Thyroid gland (tissue), 4 donors: ENCODE data around the gene EDN2. TPM values are rescaled to one million over a fixed set of nuclear protein-coding genes. Genes with fewer than 3 reads are reported as not detected.

ENCODE experiments used
- DNase-seq, 2 donors: peaks; one replicate each; pipeline ENCODE4 v3.0.0-alpha.2; 2019
- H3K27ac ChIP-seq, 3 donors: fragments of 200-600 bp; sonication (generic); 1 replicate in 2 of 3; 2 replicates in 1 of 3; pipeline ENCODE4 v1.5.1; 2016 to 2019; ENCODE audit warnings: mild to moderate bottlenecking in 1 of 3, moderate library complexity in 1 of 3
- H3K27me3 ChIP-seq: fragments of 200-600 bp; sonication (generic); one replicate; pipeline ENCODE4 v1.5.1; 2019
- H3K36me3 ChIP-seq, 2 donors: fragments of 200-600 bp; sonication (generic); one replicate each; pipeline ENCODE4 v1.5.1; 2016 to 2019
- H3K4me1 ChIP-seq, 2 donors: fragments of 200-600 bp; sonication (generic); one replicate each; pipeline ENCODE4 v1.5.1; 2017 to 2019
- H3K4me3 ChIP-seq, 3 donors: fragments of 200-600 bp; sonication (generic); replicated peaks in 1 of 3; 1 replicate in 2 of 3; 2 replicates in 1 of 3; pipeline ENCODE4 v1.5.1; 2016; ENCODE audit warnings: mild to moderate bottlenecking in 1 of 3
- H3K9me3 ChIP-seq: fragments of 200-600 bp; sonication (generic); one replicate; pipeline ENCODE4 v1.5.1; 2017
- CTCF ChIP-seq, 6 experiments: fragments of 200-600 bp in 3 of 6; fragments of 450-650 bp in 3 of 6; sonication (generic) in 3 of 6; IDR thresholded peaks; one replicate each; pipeline ENCODE4 v1.5.1; 2016 to 2019; ENCODE audit warnings: antibody characterized with exemption in 6 of 6, mild to moderate bottlenecking in 2 of 6, inconsistent platforms in 1 of 6, moderate library complexity in 1 of 6
- POLR2A ChIP-seq, 2 donors: fragments of 450-650 bp; IDR thresholded peaks; one replicate each; pipeline ENCODE4 v1.6.1; 2017; ENCODE audit warnings: antibody characterized with exemption in 2 of 2, mild to moderate bottlenecking in 2 of 2, moderate library complexity in 1 of 2
- WGBS, 2 donors: methylation state at CpG; one replicate each; pipeline ENCODE4 v1.1.5; 2017; 5-methylcytosine and 5-hydroxymethylcytosine counted together
- intact Hi-C: fragments of 100-400 bp; cut with DNase I; formaldehyde crosslinking; loops from one replicate; pipeline ENCODE4 v1.15.1; 2023
- total RNA-seq, 4 donors: library from RNA; depleted of rRNA; stranded (reverse); fragments of >200 nt; gene quantifications; one replicate each; pipeline ENCODE4 v1.2.3, GENCODE V29; 2016

The EDN2 gene
- total RNA-seq, 4 donors from 2014 or later, result not detected

DNA sequence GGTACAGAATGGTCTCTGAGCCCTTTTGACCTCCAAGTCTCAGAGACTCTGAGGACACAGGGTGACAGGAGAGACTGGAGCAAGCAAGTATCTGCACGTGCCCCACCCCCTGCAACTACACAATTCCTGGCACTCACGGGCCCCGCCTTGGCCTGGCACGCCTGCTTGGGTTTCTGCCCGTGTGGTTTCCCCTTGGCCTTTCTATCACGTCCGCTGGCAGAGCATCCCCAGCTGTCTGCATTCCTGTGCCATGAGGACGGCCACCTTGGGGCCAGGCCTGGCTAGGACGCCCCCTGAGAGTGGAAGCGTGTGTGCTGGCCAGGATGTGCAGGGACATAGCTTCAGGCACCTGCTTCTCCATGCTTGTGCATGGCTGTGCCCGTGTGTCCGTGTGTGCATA is 14.3 kb upstream of the EDN2 start:
- Histone ChIP-seq H3K36me3 (no peaks in the 10 kb centered on the region), H3K27ac (peak overlapping the region in 1 of 3 donors; percentile 56), H3K4me3 (no peak overlapping the region), H3K27me3 (no peaks in the 10 kb centered on the region), H3K4me1 (peaks cover 33 to 86% of the 10 kb centered on the region in 2 donors), H3K9me3 (no peaks in the 10 kb centered on the region)
- 62 to 82% methylated on average over 9 to 12 of the region's 12 CpGs for WGBS, 2 donors
- DNase-seq, result peak in 1 of 2 donors; percentile 56
- intact Hi-C loops, result no loop called here
- TF ChIP-seq POLR2A (IDR thresholded peaks at IDR 0.05), result no peak
- TF ChIP-seq CTCF (IDR thresholded peaks at IDR 0.05), result no peak

GRCh38 chr1:41498391-41498790 is 13.9 kb upstream of the EDN2 start:
- DNase-seq, result no peak
- Histone ChIP-seq H3K9me3 (no peaks in the 10 kb centered on the region), H3K36me3 (no peaks in the 10 kb centered on the region), H3K27ac (peak overlapping the region in 1 of 3 donors; percentile 56), H3K27me3 (no peaks in the 10 kb centered on the region), H3K4me1 (peaks cover 32 to 82% of the 10 kb centered on the region in 2 donors), H3K4me3 (no peak overlapping the region)
- 84 to 91% methylated on average over 5 of the region's 5 CpGs for WGBS, 2 donors
- intact Hi-C loops, result no loop called here
- TF ChIP-seq POLR2A (IDR thresholded peaks at IDR 0.05) (no peak), CTCF (IDR thresholded peaks at IDR 0.05) (no peak)

DNA sequence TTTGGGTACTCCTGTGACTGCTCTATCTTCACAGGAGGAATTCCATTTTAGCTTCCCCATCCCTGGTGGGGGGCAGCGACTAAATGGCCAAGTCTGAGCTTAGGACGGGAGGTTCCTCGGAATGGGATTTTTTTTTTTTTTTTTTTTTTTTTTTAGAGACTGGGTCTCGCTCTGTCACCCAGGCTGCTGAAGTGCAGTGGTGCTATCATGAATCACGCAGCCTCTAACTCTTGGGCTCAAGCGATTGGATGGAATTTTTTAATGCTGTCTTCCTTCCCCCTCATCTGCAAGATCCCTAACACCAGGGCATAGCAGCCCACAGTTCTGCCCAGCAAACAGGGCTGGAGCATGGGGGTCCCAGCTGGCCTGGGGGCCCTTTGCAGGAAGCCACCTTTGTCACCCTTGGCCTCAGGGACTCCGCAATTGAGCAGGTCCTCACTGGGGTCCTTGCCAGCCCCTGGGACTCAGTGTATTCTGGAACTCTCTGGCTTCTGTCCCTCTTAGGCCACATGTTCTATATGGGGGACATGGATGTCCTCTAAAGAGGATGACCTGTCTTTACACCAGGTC is 13.1 kb upstream of the EDN2 start:
- no peak overlapping the region for H3K4me3 ChIP-seq
- 94 to 97% methylated on average over 7 of the region's 7 CpGs for WGBS, 2 donors
- no peaks in the 10 kb centered on the region for H3K9me3 ChIP-seq
- TF ChIP-seq CTCF (IDR thresholded peaks at IDR 0.05) (no peak), POLR2A (IDR thresholded peaks at IDR 0.05) (no peak)
- peaks cover 24 to 73% of the 10 kb centered on the region in 2 donors for H3K4me1 ChIP-seq
- intact Hi-C loops, result no loop called here
- H3K27ac ChIP-seq, result no peak overlapping the region
- H3K36me3 ChIP-seq, result no peaks in the 10 kb centered on the region
- no peak for DNase-seq
- no peaks in the 10 kb centered on the region for H3K27me3 ChIP-seq

- intact Hi-C loops, result no loop called here
- Histone ChIP-seq H3K27ac (peak overlapping the region; percentile 67 to 85 (median 67)), H3K27me3 (no peaks in the 10 kb centered on the region), H3K36me3 (no peaks in the 10 kb centered on the region), H3K9me3 (no peaks in the 10 kb centered on the region), H3K4me3 (no peak overlapping the region), H3K4me1 (peaks cover 19 to 68% of the 10 kb centered on the region in 2 donors)
- TF ChIP-seq CTCF (IDR thresholded peaks at IDR 0.05) (no peak), POLR2A (IDR thresholded peaks at IDR 0.05) (no peak)
- peak; percentile 61 to 70 for DNase-seq
- WGBS, 2 donors, result 71 to 75% methylated on average over 8 to 10 of the region's 13 CpGs
These were observed 12.6 kb upstream of the EDN2 start for GRCh38 chr1:41497056-41497440.

- peak overlapping the region in 2 of 3 donors; percentile 10 to 21 for H3K4me3 ChIP-seq
- intact Hi-C loops, result no loop called here
- 20 to 22% methylated on average over 5 to 7 of the region's 74 CpGs for WGBS, 2 donors
- H3K4me1 ChIP-seq, result peaks cover 19 to 63% of the 10 kb centered on the region in 2 donors
- H3K9me3 ChIP-seq, result no peaks in the 10 kb centered on the region
- DNase-seq, result peak; percentile 95
- H3K27ac ChIP-seq, result peak overlapping the region; percentile 67 to 85 (median 67)
- no peaks in the 10 kb centered on the region for H3K27me3 ChIP-seq
- H3K36me3 ChIP-seq, result no peaks in the 10 kb centered on the region
- peak in 3 of 6 experiments; percentile 13 to 38 (median 26) for TF ChIP-seq CTCF (IDR thresholded peaks at IDR 0.05)
- TF ChIP-seq POLR2A (IDR thresholded peaks at IDR 0.05), result peak in 1 of 2 donors; percentile 86
These were observed 11.9 kb upstream of the EDN2 start for GRCh38 chr1:41496080-41497055.
